ENCODE measurements around the gene GPX3. TPM values are rescaled to one million over a fixed set of nuclear protein-coding genes. Genes with fewer than 3 reads are reported as not detected.

GPX3 gene
- total and polyA plus RNA-seq, 7 donors, result 447 to 852 (median 561) TPM

DNA sequence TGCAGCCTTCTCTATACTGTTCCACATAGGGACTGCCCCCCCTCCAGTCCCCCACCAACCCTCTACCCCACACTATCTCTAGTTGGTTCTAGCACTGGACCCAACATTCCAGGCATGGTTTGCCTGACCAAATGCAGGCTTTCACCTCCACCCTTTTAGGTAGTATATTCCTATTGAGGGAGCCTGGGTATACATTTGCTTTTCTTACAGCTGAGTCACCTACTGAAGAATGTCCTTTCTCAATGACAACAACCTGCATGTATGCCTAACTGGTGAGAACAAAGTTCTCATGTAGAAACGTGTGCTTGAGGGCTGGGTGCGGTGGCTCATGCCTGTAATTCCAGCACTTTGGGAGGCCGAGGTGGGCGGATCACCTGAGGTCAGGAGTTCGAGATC lies 52.2 kb downstream of the GPX3 start:
- Histone ChIP-seq H3K27ac (peak overlapping the region; percentile 81), H3K4me1 (peaks cover 85% of the 10 kb centered on the region), H3K27me3 (ENCODE audit: insufficient read depth in 3 of 3, low read length in 2 of 3) (no peaks in the 10 kb centered on the region), H3K36me3 (ENCODE audit: insufficient read depth in 1 of 2, low read depth in 1 of 2) (peaks cover 0 to 8% of the 10 kb centered on the region in 2 donors), H3K4me3 (no peak overlapping the region), H3K9me3 (no peaks in the 10 kb centered on the region)
- TF ChIP-seq, protein P1, sequence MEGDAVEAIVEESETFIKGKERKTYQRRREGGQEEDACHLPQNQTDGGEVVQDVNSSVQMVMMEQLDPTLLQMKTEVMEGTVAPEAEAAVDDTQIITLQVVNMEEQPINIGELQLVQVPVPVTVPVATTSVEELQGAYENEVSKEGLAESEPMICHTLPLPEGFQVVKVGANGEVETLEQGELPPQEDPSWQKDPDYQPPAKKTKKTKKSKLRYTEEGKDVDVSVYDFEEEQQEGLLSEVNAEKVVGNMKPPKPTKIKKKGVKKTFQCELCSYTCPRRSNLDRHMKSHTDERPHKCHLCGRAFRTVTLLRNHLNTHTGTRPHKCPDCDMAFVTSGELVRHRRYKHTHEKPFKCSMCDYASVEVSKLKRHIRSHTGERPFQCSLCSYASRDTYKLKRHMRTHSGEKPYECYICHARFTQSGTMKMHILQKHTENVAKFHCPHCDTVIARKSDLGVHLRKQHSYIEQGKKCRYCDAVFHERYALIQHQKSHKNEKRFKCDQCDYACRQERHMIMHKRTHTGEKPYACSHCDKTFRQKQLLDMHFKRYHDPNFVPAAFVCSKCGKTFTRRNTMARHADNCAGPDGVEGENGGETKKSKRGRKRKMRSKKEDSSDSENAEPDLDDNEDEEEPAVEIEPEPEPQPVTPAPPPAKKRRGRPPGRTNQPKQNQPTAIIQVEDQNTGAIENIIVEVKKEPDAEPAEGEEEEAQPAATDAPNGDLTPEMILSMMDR (IDR thresholded peaks at IDR 0.05), result no peak
- 43 to 80% (median 68%) methylated on average over 5 of the region's 5 CpGs for WGBS, 3 donors
- DNase-seq, result no peak
- intact Hi-C loops (cut with DNase I), result no loop called here
- ATAC-seq, result peak; percentile 23 to 51 (median 46)

GRCh38 chr5:151073280-151073679 lies 52.9 kb downstream of the GPX3 start:
- H3K27ac ChIP-seq, result peak overlapping the region; percentile 81
- no peak for ATAC-seq
- DNase-seq, result no peak
- no peak overlapping the region for H3K4me3 ChIP-seq
- peaks cover 85% of the 10 kb centered on the region for H3K4me1 ChIP-seq
- WGBS, 3 donors, result 96 to 99% (median 99%) methylated on average over 2 of the region's 2 CpGs
- no peaks in the 10 kb centered on the region for H3K27me3 ChIP-seq (ENCODE audit: insufficient read depth in 3 of 3, low read length in 2 of 3)
- intact Hi-C loops (cut with DNase I), result no loop called here
- H3K9me3 ChIP-seq, result no peaks in the 10 kb centered on the region
- TF ChIP-seq, protein P1 (IDR thresholded peaks at IDR 0.05), result no peak
- peaks cover 0 to 10% of the 10 kb centered on the region in 2 donors for H3K36me3 ChIP-seq (ENCODE audit: insufficient read depth in 1 of 2, low read depth in 1 of 2)

GRCh38 chr5:151074557-151074956 lies 54.2 kb downstream of the GPX3 start:
- peaks cover 85% of the 10 kb centered on the region for H3K4me1 ChIP-seq
- no peak for ATAC-seq
- peaks cover 0 to 10% of the 10 kb centered on the region in 2 donors for H3K36me3 ChIP-seq (ENCODE audit: insufficient read depth in 1 of 2, low read depth in 1 of 2)
- intact Hi-C loops (cut with DNase I), result no loop called here
- DNase-seq, result no peak
- TF ChIP-seq, protein P1 (IDR thresholded peaks at IDR 0.05), result no peak
- WGBS, 3 donors, result 96 to 100% (median 100%) methylated on average over 2 of the region's 2 CpGs
- no peak overlapping the region for H3K4me3 ChIP-seq
- no peaks in the 10 kb centered on the region for H3K27me3 ChIP-seq (ENCODE audit: insufficient read depth in 3 of 3, low read length in 2 of 3)
- peak overlapping the region; percentile 78 for H3K27ac ChIP-seq
- H3K9me3 ChIP-seq, result no peaks in the 10 kb centered on the region

DNA sequence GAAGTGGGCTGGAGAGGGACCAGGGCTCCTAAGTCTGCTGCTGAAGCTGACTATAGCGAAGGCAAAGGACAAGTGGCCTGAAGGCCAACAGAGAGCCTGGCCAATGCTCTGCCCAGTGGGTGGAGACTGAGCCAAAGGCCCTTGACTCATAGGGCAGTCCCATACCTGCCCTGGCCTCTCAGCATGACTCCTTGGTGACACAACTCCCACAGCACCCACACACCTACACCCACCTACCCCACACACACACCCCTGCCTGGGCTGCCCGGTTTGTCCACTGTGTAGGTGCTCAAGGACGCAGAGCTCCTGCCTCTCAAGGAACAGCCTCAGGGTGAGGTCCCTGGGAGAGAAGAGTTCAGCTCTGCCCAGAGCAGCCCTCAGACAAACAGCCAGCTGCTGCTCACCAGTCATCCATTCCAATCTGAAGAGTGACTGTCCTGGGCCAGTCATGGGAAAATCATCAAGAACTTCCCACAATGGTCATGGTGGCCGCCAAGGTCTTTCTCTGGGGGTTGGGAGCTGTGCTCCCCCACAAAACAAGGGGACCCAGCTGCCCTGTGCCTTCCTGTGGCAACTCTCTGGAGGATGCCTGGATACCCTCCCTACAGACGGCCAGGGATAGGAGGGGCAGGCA lies 55.4 kb downstream of the GPX3 start:
- peak; percentile 62 to 79 (median 71) for ATAC-seq
- peaks cover 0 to 10% of the 10 kb centered on the region in 2 donors for H3K36me3 ChIP-seq (ENCODE audit: insufficient read depth in 1 of 2, low read depth in 1 of 2)
- intact Hi-C loops (cut with DNase I), result no loop called here
- H3K4me3 ChIP-seq, result no peak overlapping the region
- no peaks in the 10 kb centered on the region for H3K27me3 ChIP-seq (ENCODE audit: insufficient read depth in 3 of 3, low read length in 2 of 3)
- peak; percentile 37 to 52 for DNase-seq
- peak overlapping the region; percentile 78 for H3K27ac ChIP-seq
- peaks cover 80% of the 10 kb centered on the region for H3K4me1 ChIP-seq
- WGBS, 3 donors, result 55 to 69% (median 60%) methylated on average over 5 of the region's 5 CpGs
- H3K9me3 ChIP-seq, result no peaks in the 10 kb centered on the region
- TF ChIP-seq, protein P1 (IDR thresholded peaks at IDR 0.05), result no peak

GRCh38 chr5:151076616-151077015 lies 56.2 kb downstream of the GPX3 start:
- H3K36me3 ChIP-seq (ENCODE audit: insufficient read depth in 1 of 2, low read depth in 1 of 2), result peaks cover 0 to 10% of the 10 kb centered on the region in 2 donors
- DNase-seq (peak in 1 of 2 donors; percentile 6), ATAC-seq (no peak)
- H3K9me3 ChIP-seq, result no peaks in the 10 kb centered on the region
- H3K4me1 ChIP-seq, result peaks cover 72% of the 10 kb centered on the region
- 91 to 94% (median 94%) methylated on average over 6 of the region's 6 CpGs for WGBS, 3 donors
- H3K27ac ChIP-seq, result peak overlapping the region; percentile 78
- intact Hi-C loops (cut with DNase I), result no loop called here
- TF ChIP-seq, protein P1 (IDR thresholded peaks at IDR 0.05), result no peak
- H3K27me3 ChIP-seq (ENCODE audit: insufficient read depth in 3 of 3, low read length in 2 of 3), result no peaks in the 10 kb centered on the region
- no peak overlapping the region for H3K4me3 ChIP-seq
